Colonic mucosa (tissue), 4 donors: ENCODE measurements around the gene GORASP1. TPM values are rescaled to one million over a fixed set of nuclear protein-coding genes. Genes with fewer than 3 reads are reported as not detected.

ENCODE experiments used
- DNase-seq: peaks from one replicate; pipeline ENCODE4 v3.0.0-alpha.2; 2020
- H3K27ac ChIP-seq: fragments of 200-600 bp; one replicate; pipeline ENCODE4 v1.8.0; 2021
- H3K27me3 ChIP-seq: fragments of 200-600 bp; one replicate; pipeline ENCODE4 v1.8.0; 2021
- H3K36me3 ChIP-seq: fragments of 200-600 bp; one replicate; pipeline ENCODE4 v1.8.0; 2021
- H3K4me1 ChIP-seq: fragments of 200-600 bp; one replicate; pipeline ENCODE4 v1.8.0; 2021; ENCODE audit warnings: mild to moderate bottlenecking
- H3K4me3 ChIP-seq: fragments of 200-600 bp; one replicate; pipeline ENCODE4 v1.8.0; 2021
- H3K9ac ChIP-seq, 2 donors: one replicate each; pipeline ENCODE4 v1.7.0; 2013; ENCODE audit warnings: control low read depth in 2 of 2, low read depth in 2 of 2, low read length in 2 of 2
- H3K9me3 ChIP-seq: fragments of 200-600 bp; one replicate; pipeline ENCODE4 v1.8.0; 2021
- intact Hi-C: fragments of 100-400 bp; cut with DNase I; formaldehyde crosslinking; loops from one replicate; pipeline ENCODE4 v1.14.1; 2022
- total RNA-seq, 2 donors: library from RNA; stranded (reverse); fragmentation: NEBNext Ultra II Directional in 1 of 2; extraction: Animal tissue kit (Norgen Biotek cat#: 25700) in 1 of 2; gene quantifications; one replicate each; pipeline ENCODE4 v1.2.1, GENCODE V29; 2021
- TF ChIP-seq, protein P1 (sequence below): fragments of 200-600 bp; IDR thresholded peaks from one replicate; pipeline ENCODE4 v1.8.0; 2022; ENCODE audit warnings: antibody characterized with exemption, mild to moderate bottlenecking
- donor health status: healthy.
- donor health status: DM: no; HTN: no; CAD: no.
- donor health status: DM: no; HTN: no; CAD: no.

The GORASP1 gene
- total RNA-seq, 2 donors from 2014 or later: 84.2 to 106 TPM

DNA sequence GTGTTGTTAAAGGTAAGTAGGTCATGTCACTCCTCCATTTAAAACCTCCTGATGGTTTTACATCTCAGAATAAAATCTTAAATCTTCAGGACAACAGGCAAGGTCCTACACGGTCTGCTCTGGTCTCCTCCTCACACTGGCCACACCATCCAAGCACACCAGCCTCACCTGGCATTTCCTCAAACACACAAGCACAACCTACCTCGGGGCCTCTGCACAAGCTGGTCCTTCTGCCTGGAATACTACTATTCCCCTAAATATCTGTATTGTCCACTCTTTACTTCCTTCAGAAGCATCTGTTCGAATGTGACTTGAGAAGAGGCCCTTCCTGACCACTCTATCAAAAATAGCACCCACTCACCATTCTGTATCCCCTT lies 1.8 kb downstream of the GORASP1 start:
- no peaks in the 10 kb centered on the region for H3K36me3 ChIP-seq
- no peak overlapping the region for H3K27ac ChIP-seq
- H3K4me3 ChIP-seq: no peak overlapping the region
- TF ChIP-seq, protein P1, sequence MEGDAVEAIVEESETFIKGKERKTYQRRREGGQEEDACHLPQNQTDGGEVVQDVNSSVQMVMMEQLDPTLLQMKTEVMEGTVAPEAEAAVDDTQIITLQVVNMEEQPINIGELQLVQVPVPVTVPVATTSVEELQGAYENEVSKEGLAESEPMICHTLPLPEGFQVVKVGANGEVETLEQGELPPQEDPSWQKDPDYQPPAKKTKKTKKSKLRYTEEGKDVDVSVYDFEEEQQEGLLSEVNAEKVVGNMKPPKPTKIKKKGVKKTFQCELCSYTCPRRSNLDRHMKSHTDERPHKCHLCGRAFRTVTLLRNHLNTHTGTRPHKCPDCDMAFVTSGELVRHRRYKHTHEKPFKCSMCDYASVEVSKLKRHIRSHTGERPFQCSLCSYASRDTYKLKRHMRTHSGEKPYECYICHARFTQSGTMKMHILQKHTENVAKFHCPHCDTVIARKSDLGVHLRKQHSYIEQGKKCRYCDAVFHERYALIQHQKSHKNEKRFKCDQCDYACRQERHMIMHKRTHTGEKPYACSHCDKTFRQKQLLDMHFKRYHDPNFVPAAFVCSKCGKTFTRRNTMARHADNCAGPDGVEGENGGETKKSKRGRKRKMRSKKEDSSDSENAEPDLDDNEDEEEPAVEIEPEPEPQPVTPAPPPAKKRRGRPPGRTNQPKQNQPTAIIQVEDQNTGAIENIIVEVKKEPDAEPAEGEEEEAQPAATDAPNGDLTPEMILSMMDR: no peak
- DNase-seq: no peak
- no peaks in the 10 kb centered on the region for H3K27me3 ChIP-seq
- H3K4me1 ChIP-seq: no peaks in the 10 kb centered on the region
- no peaks in the 10 kb centered on the region for H3K9me3 ChIP-seq
- no peak overlapping the region for H3K9ac ChIP-seq
- intact Hi-C loops: no loop called here

DNA sequence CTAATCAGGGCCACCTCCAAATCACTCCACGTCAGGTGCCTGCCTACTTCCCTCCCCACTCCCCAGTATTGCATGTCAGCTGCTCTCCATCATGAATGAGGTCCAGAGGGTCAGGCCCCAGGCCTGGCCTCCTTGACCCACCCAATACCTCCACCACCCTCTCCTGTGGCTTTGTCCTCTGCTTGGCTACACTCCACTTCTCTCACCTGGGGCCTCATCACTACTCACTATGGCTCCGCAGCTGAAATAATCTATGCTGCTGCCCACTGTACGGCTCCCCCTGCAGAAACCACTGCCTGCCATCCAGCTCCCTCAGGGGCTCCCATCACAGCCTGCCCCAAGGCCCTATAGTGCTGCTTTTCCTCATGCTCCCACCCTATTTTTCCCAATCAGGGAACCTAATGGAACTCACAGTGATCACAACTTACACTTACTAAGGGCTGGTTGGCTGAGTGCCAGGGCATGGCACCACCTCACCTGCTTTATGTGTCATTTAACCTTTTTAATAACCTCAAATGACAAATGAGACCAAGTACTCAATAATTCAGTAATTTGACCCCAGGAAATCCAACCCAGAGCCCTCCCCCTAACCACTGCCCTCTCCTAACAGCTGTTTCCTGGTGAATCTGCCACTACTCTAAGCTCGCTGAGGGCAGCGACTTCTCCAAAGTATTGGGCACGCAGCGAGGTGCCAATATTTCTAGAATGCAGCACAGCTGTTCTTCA lies 2.3 kb downstream of the GORASP1 start:
- H3K4me1 ChIP-seq: no peaks in the 10 kb centered on the region
- TF ChIP-seq, protein P1: no peak
- no peak overlapping the region for H3K9ac ChIP-seq
- H3K27ac ChIP-seq: no peak overlapping the region
- no peaks in the 10 kb centered on the region for H3K9me3 ChIP-seq
- H3K4me3 ChIP-seq: no peak overlapping the region
- intact Hi-C loops: loop anchor here (5.0 kb wide), 1 partner anchor 187 kb away; no protein-coding TSS in a partner anchor
- no peaks in the 10 kb centered on the region for H3K27me3 ChIP-seq
- H3K36me3 ChIP-seq: no peaks in the 10 kb centered on the region
- DNase-seq: no peak

DNA sequence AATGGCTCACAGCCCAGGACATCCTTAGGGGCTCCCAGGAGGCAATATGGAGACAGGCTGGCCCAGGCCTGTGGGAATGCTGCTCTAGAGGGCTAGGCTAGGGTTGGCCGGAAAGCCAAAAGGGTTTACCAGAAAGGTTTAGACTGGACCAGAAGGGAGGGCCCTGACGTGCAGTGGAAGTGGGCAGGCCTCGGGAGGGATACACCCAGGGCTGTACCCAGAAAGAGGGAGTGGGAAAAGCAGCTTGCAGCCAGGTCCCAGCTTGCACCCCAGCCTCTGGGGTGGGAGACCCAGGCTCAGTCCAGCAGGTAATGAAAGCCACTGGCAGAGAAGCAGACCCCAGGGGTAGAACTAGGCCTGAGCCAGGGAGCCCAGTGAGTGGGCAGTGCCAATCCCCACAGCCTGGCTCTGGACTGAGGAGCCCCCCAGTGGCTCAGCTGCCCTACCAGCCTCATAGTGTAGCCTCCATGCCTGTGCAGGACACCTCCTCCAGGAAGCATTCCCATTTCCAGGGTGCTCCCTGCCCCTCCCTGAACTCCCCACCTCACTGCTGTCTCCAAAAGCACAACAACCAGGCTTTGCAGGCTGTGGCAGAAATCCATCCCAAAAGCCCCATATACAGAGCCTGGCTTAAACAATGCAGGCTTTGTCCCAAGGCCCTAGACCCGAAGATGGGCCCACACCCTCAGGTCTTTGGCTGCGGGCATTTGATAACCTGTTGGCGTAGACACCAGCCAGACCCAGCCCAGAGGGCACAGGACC lies 3.5 kb downstream of the GORASP1 start:
- Histone ChIP-seq H3K4me3 (no peak overlapping the region), H3K9me3 (no peaks in the 10 kb centered on the region), H3K9ac (peak overlapping the region in 1 of 2 donors; percentile 39), H3K36me3 (no peaks in the 10 kb centered on the region), H3K4me1 (no peaks in the 10 kb centered on the region), H3K27ac (no peak overlapping the region), H3K27me3 (no peaks in the 10 kb centered on the region)
- no peak for DNase-seq
- intact Hi-C loops: loop anchor here (5.0 kb wide), 1 partner anchor 188 kb away; no protein-coding TSS in a partner anchor
- TF ChIP-seq, protein P1: no peak

DNA sequence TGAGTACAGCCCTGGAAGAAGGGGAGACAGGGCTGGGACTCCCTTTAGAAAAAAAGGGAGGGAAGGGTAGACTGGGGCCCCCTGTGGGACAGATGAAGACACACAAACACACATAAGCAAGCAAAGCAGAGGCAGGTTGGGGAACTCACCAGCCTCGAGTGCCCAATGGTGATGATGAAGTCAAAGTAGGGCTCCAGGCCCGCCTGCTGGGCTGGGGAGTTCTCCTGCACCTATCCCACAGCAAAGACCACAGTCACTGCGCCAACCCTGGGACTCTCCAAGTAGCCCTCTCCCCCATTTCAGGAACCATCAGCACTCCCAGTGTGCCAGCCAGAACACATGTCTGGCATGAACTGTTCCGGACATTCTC lies 4.1 kb downstream of the GORASP1 start:
- TF ChIP-seq, protein P1: no peak
- H3K27ac ChIP-seq: no peak overlapping the region
- H3K4me1 ChIP-seq: no peaks in the 10 kb centered on the region
- no peak overlapping the region for H3K4me3 ChIP-seq
- no peak overlapping the region for H3K9ac ChIP-seq
- no peaks in the 10 kb centered on the region for H3K36me3 ChIP-seq
- no peak for DNase-seq
- H3K9me3 ChIP-seq: no peaks in the 10 kb centered on the region
- H3K27me3 ChIP-seq: no peaks in the 10 kb centered on the region
- intact Hi-C loops: loop anchor here (5.0 kb wide), 1 partner anchor 189 kb away; no protein-coding TSS in a partner anchor

DNA sequence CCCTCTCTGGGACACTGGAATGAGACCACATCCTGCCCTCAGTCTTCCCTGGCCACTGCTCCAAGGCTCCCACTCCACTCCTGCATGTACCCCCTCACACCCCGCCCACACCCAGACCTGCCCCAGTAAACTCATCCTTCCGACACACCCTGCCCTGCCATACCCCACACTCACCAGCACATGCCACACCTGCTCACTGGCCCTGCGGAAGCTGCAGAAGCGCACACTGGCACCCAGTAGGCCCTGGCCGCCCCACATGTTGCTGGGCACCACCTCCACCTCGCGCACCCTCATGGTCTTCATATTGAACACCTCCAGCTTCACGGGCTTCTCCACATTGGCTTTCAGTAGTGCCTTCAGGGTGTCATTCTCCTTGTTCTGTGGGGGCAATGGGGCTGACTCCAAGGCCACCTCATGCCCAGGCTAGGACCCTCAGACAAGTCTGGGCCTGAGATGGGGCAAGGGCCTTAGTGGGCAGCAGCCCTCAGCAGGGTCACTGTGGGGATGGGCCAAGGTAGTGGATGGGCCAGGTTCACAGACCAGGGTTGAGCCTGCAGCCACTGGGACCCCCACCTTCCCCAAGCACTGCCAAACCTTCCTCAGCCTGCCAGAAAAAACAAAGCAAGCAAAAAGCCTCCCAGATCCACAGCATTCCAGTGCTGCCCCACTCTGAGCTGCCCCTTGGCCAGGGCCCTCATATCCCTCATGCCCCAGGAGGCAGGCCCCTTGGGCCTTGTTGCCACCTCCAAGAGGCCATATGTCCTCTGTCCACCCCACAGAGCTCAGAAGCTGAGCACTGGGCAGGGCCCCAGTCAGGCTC lies 4.7 kb downstream of the GORASP1 start:
- H3K27ac ChIP-seq: no peak overlapping the region
- no peak overlapping the region for H3K9ac ChIP-seq
- H3K27me3 ChIP-seq: no peaks in the 10 kb centered on the region
- no peaks in the 10 kb centered on the region for H3K9me3 ChIP-seq
- TF ChIP-seq, protein P1: no peak
- H3K4me3 ChIP-seq: no peak overlapping the region
- intact Hi-C loops: loop anchor here (5.0 kb wide), 1 partner anchor 190 kb away; no protein-coding TSS in a partner anchor
- H3K4me1 ChIP-seq: no peaks in the 10 kb centered on the region
- no peak for DNase-seq
- no peaks in the 10 kb centered on the region for H3K36me3 ChIP-seq
